ENCODE measurements around the gene WDR4. TPM values are rescaled to one million over a fixed set of nuclear protein-coding genes. Genes with fewer than 3 reads are reported as not detected.

WDR4 gene
- total and polyA plus RNA-seq, 8 donors = 5.2 to 17.8 (median 8.8) TPM

DNA sequence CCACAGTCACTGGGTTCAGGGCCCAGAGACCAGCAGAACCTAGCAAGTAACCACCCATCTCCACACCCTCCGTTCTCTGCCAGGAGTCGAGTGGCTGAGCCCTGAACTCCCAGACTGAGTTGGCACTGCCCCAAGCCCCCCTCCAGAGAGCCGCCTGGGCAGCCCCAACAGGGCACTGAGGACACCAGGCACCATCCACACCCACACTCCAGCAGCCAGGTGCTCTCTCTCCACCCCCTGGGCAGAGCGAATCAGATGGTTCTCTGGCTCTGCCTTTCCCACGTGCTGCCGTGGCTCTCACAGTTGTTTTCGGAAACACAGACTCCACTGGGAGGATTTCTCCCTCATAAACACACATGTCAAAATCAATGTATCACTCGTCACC lies 13.6 kb downstream of the WDR4 start:
- Histone ChIP-seq H3K4me3 (no peak overlapping the region), H3K27me3 (no peaks in the 10 kb centered on the region), H3K27ac (no peak overlapping the region), H3K36me3 (peaks cover 0 to 31% (median 4%) of the 10 kb centered on the region in 3 donors), H3K4me1 (no peaks in the 10 kb centered on the region), H3K9me3 (no peaks in the 10 kb centered on the region)
- intact Hi-C loops (cut with DNase I) = no loop called here
- peak in 2 of 4 donors; percentile 9 to 28 for ATAC-seq
- no peak for FAIRE-seq
- WGBS, 2 donors = 70 to 82% methylated on average over 8 of the region's 8 CpGs
- TF ChIP-seq, protein P1, sequence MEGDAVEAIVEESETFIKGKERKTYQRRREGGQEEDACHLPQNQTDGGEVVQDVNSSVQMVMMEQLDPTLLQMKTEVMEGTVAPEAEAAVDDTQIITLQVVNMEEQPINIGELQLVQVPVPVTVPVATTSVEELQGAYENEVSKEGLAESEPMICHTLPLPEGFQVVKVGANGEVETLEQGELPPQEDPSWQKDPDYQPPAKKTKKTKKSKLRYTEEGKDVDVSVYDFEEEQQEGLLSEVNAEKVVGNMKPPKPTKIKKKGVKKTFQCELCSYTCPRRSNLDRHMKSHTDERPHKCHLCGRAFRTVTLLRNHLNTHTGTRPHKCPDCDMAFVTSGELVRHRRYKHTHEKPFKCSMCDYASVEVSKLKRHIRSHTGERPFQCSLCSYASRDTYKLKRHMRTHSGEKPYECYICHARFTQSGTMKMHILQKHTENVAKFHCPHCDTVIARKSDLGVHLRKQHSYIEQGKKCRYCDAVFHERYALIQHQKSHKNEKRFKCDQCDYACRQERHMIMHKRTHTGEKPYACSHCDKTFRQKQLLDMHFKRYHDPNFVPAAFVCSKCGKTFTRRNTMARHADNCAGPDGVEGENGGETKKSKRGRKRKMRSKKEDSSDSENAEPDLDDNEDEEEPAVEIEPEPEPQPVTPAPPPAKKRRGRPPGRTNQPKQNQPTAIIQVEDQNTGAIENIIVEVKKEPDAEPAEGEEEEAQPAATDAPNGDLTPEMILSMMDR (IDR thresholded peaks at IDR 0.05) = no peak
- peak in 1 of 6 donors; percentile 58 for DNase-seq

DNA sequence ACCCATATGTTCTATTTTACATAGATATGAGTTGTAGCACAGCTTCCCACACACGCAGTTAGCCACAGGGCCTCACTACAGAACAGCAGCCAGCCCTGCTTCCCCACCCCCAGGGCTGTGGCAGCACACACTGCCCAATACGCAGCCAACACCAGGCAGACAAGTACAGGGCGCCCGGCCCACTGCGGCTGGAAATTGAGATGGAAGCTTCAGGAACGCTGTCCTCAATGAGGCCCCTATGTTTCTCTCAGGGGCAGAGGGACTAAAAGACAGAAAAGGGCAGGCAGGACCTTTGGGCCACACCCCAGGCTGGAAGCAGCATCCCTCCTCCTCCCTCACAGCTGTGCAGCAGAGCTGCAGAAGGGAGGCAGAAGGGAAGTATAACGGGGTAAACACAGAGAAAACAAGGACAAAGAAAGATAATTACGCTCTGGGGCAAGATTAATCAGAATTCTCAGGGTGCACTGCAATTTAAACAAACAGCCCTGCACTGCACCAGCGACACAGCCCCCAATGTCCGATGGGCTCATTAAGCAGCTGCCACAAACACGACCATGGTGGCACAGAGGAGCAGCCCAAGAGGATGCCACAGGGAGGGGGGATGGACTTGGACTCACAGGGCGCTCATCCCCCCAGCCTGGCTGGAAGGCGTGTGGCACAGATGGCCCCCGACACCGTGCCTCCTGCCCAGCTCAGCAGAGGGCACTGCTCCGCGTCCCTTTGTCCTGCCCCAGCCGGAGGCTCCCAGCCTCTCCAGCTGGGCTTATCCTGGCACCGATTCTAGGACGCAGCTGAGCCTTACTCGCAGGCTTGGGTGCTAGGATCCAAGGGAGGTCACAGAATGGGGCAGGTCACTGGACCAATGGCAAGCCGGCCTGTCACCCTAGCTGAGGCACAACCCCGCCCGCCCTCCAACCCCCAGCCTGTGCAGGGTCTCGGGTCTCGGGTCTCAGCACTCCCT lies 14.2 kb downstream of the WDR4 start:
- intact Hi-C loops (cut with DNase I) = no loop called here
- 81 to 82% methylated on average over 25 to 26 of the region's 26 CpGs for WGBS, 2 donors
- TF ChIP-seq, protein P1 (IDR thresholded peaks at IDR 0.05) = no peak
- Histone ChIP-seq H3K27ac (no peak overlapping the region), H3K4me3 (no peak overlapping the region), H3K9me3 (no peaks in the 10 kb centered on the region), H3K27me3 (no peaks in the 10 kb centered on the region), H3K36me3 (peaks cover 0 to 31% (median 4%) of the 10 kb centered on the region in 3 donors), H3K4me1 (no peaks in the 10 kb centered on the region)
- DNase-seq = peak in 1 of 6 donors; percentile 63
- peak in 3 of 4 donors; percentile 9 to 24 (median 20) for ATAC-seq
- no peak for FAIRE-seq

GRCh38 chr21:42864286-42864685 lies 15.1 kb downstream of the WDR4 start:
- H3K4me1 ChIP-seq = no peaks in the 10 kb centered on the region
- intact Hi-C loops (cut with DNase I) = no loop called here
- no peak overlapping the region for H3K27ac ChIP-seq
- no peak overlapping the region for H3K4me3 ChIP-seq
- ATAC-seq (no peak), DNase-seq (peak in 1 of 6 donors; percentile 47), FAIRE-seq (no peak)
- TF ChIP-seq, protein P1 (IDR thresholded peaks at IDR 0.05) = no peak
- no peaks in the 10 kb centered on the region for H3K27me3 ChIP-seq
- peaks cover 0 to 36% (median 2%) of the 10 kb centered on the region in 3 donors for H3K36me3 ChIP-seq
- no peaks in the 10 kb centered on the region for H3K9me3 ChIP-seq
- 91 to 98% methylated on average over 14 of the region's 14 CpGs for WGBS, 2 donors

GRCh38 chr21:42863504-42863870 lies 15.9 kb downstream of the WDR4 start:
- Histone ChIP-seq H3K4me1 (no peaks in the 10 kb centered on the region), H3K36me3 (peaks cover 0 to 34% (median 0%) of the 10 kb centered on the region in 3 donors), H3K4me3 (no peak overlapping the region), H3K9me3 (no peaks in the 10 kb centered on the region), H3K27ac (no peak overlapping the region), H3K27me3 (no peaks in the 10 kb centered on the region)
- FAIRE-seq (no peak), ATAC-seq (peak in 1 of 4 donors; percentile 15), DNase-seq (peak in 1 of 6 donors; percentile 30)
- intact Hi-C loops (cut with DNase I) = no loop called here
- WGBS, 2 donors = 66 to 67% methylated on average over 13 of the region's 13 CpGs
- TF ChIP-seq, protein P1 (IDR thresholded peaks at IDR 0.05) = no peak

Data from pancreas (tissue), 10 donors.